DMS 273 treated with DMSO at 0.1 percent for 48 hours (cell line): ENCODE measurements around the gene RBM43.
"Not testable (repeated sequence)": the region's sequence is repeated elsewhere in the genome, so short reads cannot be mapped to it uniquely, and the experiment has no call there.

Experiments used
- DNase-seq: peaks from one replicate; lab custom pipeline; 2025; lab: John Stamatoyannopoulos, UW

RBM43 gene

GRCh38 chr2:151261231-151261976 is at the start of gene RBM43:
RBM43 (minus strand) TSS chr2:151261863; CDS start chr2:151261727, 136 bp downstream.
- peak; percentile 48 for DNase-seq

GRCh38 chr2:151310313-151310712 is 48.6 kb upstream of the RBM43 start:
- DNase-seq, result not testable (repeated sequence)

- no peak for DNase-seq
Observed at GRCh38 chr2:151306621-151307020, 45.0 kb upstream of the RBM43 start.

- no peak for DNase-seq
Observed at GRCh38 chr2:151305129-151305691, 43.5 kb upstream of the RBM43 start.

- no peak for DNase-seq
Observed at GRCh38 chr2:151302879-151303278, 41.2 kb upstream of the RBM43 start.

- DNase-seq, result no peak
Observed at GRCh38 chr2:151302404-151302803, 40.7 kb upstream of the RBM43 start.

GRCh38 chr2:151299920-151300539 is 38.4 kb upstream of the RBM43 start:
- DNase-seq, result no peak

- DNase-seq, result no peak
Observed at GRCh38 chr2:151297882-151298281, 36.2 kb upstream of the RBM43 start.

GRCh38 chr2:151295926-151296325 is 34.3 kb upstream of the RBM43 start:
- not testable (repeated sequence) for DNase-seq

- DNase-seq, result no peak
Observed at GRCh38 chr2:151292546-151292945, 30.9 kb upstream of the RBM43 start.

GRCh38 chr2:151292141-151292540 is 30.5 kb upstream of the RBM43 start:
- DNase-seq, result no peak

- DNase-seq, result no peak
Observed at GRCh38 chr2:151291224-151291623, 29.6 kb upstream of the RBM43 start.

- DNase-seq, result no peak
Observed at GRCh38 chr2:151289972-151290866, 28.6 kb upstream of the RBM43 start.

GRCh38 chr2:151287513-151288250 is 26.0 kb upstream of the RBM43 start:
- DNase-seq, result no peak

GRCh38 chr2:151282401-151282800 is 20.7 kb upstream of the RBM43 start:
- DNase-seq, result no peak

- DNase-seq, result no peak
Observed at GRCh38 chr2:151280271-151280670, 18.6 kb upstream of the RBM43 start.

- no peak for DNase-seq
Observed at GRCh38 chr2:151278487-151278886, 16.8 kb upstream of the RBM43 start.

- DNase-seq, result peak; percentile 9
Observed at GRCh38 chr2:151277067-151277466, 15.4 kb upstream of the RBM43 start.

- DNase-seq, result no peak
Observed at GRCh38 chr2:151275291-151275690, 13.6 kb upstream of the RBM43 start.

GRCh38 chr2:151271824-151272223 is 10.2 kb upstream of the RBM43 start:
- DNase-seq, result no peak

- DNase-seq, result no peak
Observed at GRCh38 chr2:151269798-151270568, 8.3 kb upstream of the RBM43 start.
